ENCODE measurements around the gene GALNS. TPM values are rescaled to one million over a fixed set of nuclear protein-coding genes. Genes with fewer than 3 reads are reported as not detected.

GALNS gene
- total and polyA plus RNA-seq, 2 of the 13 experiments (the other 11 are each of a cell fraction or from before 2014, with no cell fraction given) = 9.2 to 9.8 TPM

GRCh38 chr16:88803264-88803987 is 53.3 kb downstream of the GALNS start, which contains the start of gene CDT1 (continued):
- no peak for TF ChIP-seq U2AF2 (IDR thresholded peaks at IDR 0.05; ENCODE audit: low read depth, low read length)
- no peak for TF ChIP-seq ZNF660 (CRISPR knock-in tag; IDR thresholded peaks at IDR 0.05; ENCODE audit: borderline replicate concordance, low read depth)
- no peak for TF ChIP-seq ZNF674 (CRISPR knock-in tag; IDR thresholded peaks at IDR 0.05; ENCODE audit: low read depth)
- TF ChIP-seq ATF7-NPFF (CRISPR knock-in tag; IDR thresholded peaks at IDR 0.05; ENCODE audit: low read depth) = peak; percentile 97
- TF ChIP-seq ZBTB1 (CRISPR knock-in tag; IDR thresholded peaks at IDR 0.05; ENCODE audit: borderline replicate concordance) = no peak
- TF ChIP-seq MEIS1 (CRISPR knock-in tag; IDR thresholded peaks at IDR 0.05; ENCODE audit: borderline replicate concordance) = peak; percentile 75
- no peak for TF ChIP-seq SSRP1 (CRISPR knock-in tag; IDR thresholded peaks at IDR 0.05)
- TF ChIP-seq ZNF598 (CRISPR knock-in tag; IDR thresholded peaks at IDR 0.05; ENCODE audit: borderline replicate concordance) = peak; percentile 60; the same call in 1 of the 2 replicates
- TF ChIP-seq POLR2G (IDR thresholded peaks at IDR 0.05; ENCODE audit: low read depth, low read length) = peak; percentile 74
- peak; percentile 75; the same call in 1 of the 2 replicates for TF ChIP-seq SATB2 (CRISPR knock-in tag; IDR thresholded peaks at IDR 0.05)
- no peak for TF ChIP-seq MBNL3 (CRISPR knock-in tag; conservative IDR thresholded peaks at IDR 0.05)
- no peak for TF ChIP-seq BCLAF1 (IDR thresholded peaks at IDR 0.05)
- TF ChIP-seq ZBTB3 (CRISPR knock-in tag; IDR thresholded peaks at IDR 0.05; ENCODE audit: borderline replicate concordance, low read depth) = peak; percentile 76; the same call in 1 of the 2 replicates
- no peak for TF ChIP-seq TBL1XR1 (IDR thresholded peaks at IDR 0.05; ENCODE audit: borderline replicate concordance, low read length, partially characterized antibody)
- TF ChIP-seq SMAD9 (CRISPR knock-in tag; IDR thresholded peaks at IDR 0.05) = no peak
- TF ChIP-seq TEAD2 (CRISPR knock-in tag; IDR thresholded peaks at IDR 0.05) = no peak
- no peak for TF ChIP-seq TBP (CRISPR knock-in tag; IDR thresholded peaks at IDR 0.05)
- TF ChIP-seq HES4 (CRISPR knock-in tag; IDR thresholded peaks at IDR 0.05; ENCODE audit: borderline replicate concordance) = peak; percentile 75
- TF ChIP-seq PCBP2 (optimal IDR thresholded peaks at IDR 0.05; ENCODE audit: low read depth, low read length, poor library complexity, severe bottlenecking) = no peak
- TF ChIP-seq MAFK (conservative IDR thresholded peaks at IDR 0.05 in 1 of 2, IDR thresholded peaks at IDR 0.05 in 1 of 2; ENCODE audit: low read length in 2 of 2) = no peak
- TF ChIP-seq ZNF225 (CRISPR knock-in tag; IDR thresholded peaks at IDR 0.05) = no peak
- TF ChIP-seq HNRNPH1 (optimal IDR thresholded peaks at IDR 0.05; ENCODE audit: low read depth, low read length) = no peak
- peak; percentile 43 for TF ChIP-seq ZNF18 (CRISPR knock-in tag; IDR thresholded peaks at IDR 0.05; ENCODE audit: insufficient replicate concordance)
- no peak for TF ChIP-seq ELF4 (CRISPR knock-in tag; IDR thresholded peaks at IDR 0.05; ENCODE audit: borderline replicate concordance)
- no peak for TF ChIP-seq KAT2B (IDR thresholded peaks at IDR 0.05; ENCODE audit: borderline replicate concordance, low read depth, low read length)
